NCI-H2107 treated with DMSO at 0.1 percent for 48 hours (cell line): ENCODE measurements around the gene PALLD.

ENCODE experiments used
- DNase-seq: peaks from one replicate; lab custom pipeline; 2025; ENCODE audit not compliant: unreplicated experiment; lab: John Stamatoyannopoulos, UW

PALLD gene

DNA sequence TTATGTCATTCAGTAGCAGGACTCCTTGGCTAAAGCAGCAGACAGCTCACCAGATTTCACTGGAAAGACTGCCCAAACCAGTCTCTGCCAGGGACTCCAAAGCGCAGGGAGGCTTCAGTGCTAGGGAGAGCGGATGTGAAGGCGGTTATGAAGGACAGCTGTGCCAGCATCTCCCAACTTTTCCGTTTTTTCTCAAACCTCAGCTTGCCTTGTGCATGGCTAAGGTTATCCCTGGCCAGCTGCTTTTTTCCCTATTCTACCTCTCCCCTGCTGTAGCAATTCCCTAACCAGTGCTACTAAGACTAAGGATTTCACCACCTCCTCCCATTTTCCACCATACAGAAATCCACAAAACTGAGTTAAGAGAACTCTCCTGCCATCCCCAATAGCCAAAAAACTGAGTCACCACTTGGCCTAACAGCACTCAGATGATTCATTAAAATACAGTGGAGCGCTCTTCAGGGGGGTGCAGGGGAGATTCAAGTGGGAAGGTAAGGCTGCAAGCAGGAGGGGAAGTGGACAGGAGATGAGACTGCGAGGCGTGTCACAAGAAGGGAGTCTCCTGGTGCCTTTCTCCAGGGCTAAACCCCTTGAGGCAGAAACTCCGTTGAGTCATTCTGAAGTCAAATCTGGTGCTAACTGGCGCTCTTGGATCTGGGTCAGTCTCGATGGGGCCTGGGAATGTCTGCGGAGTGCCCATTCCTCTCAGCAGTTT lies 90.7 kb downstream of the PALLD start:
- no peak for DNase-seq

GRCh38 chr4:168588916-168589531 lies 92.2 kb downstream of the PALLD start:
- DNase-seq = no peak

- no peak for DNase-seq
Measured at GRCh38 chr4:168592676-168593075, 95.8 kb downstream of the PALLD start.

- no peak for DNase-seq
Measured at GRCh38 chr4:168593399-168593798, 96.5 kb downstream of the PALLD start.

DNA sequence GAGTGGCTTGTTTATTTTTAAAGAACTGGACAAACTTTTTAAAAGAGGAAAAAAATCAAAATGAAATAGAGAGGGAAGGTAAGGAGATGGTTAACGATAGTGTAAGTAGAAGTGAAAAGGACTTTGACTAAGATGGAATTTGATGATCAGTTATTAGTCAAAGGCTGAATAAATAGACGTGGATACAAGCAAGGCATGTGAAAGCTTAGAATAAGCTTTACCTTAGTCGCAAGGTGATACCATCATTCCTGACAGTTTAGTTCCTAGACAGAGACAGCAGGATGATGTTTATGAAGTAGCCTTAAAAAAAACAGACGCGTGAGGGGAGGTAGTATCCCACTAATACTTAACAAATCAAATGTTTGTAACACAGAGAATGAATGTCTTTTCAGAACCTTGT lies 97.3 kb downstream of the PALLD start:
- no peak for DNase-seq

DNA sequence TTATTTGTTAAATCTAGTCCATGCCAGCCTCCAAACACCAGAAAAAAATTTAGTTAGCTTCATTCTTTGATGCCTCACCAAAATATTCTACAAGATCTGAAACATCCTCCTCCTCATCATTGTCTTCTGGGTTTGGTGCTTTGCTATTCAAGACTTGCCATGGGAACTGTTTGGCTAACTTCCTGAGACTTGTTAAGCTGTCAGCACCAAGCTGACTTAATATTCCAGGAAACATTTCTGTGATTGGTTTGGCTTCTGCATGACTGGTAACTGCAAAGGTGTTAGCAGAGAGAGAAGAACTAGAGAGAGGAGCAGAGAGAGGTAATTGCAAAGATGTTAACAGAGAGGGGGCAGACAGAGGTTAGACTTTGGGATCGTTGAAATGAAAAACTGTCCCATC lies 101.3 kb downstream of the PALLD start:
- DNase-seq = no peak

DNA sequence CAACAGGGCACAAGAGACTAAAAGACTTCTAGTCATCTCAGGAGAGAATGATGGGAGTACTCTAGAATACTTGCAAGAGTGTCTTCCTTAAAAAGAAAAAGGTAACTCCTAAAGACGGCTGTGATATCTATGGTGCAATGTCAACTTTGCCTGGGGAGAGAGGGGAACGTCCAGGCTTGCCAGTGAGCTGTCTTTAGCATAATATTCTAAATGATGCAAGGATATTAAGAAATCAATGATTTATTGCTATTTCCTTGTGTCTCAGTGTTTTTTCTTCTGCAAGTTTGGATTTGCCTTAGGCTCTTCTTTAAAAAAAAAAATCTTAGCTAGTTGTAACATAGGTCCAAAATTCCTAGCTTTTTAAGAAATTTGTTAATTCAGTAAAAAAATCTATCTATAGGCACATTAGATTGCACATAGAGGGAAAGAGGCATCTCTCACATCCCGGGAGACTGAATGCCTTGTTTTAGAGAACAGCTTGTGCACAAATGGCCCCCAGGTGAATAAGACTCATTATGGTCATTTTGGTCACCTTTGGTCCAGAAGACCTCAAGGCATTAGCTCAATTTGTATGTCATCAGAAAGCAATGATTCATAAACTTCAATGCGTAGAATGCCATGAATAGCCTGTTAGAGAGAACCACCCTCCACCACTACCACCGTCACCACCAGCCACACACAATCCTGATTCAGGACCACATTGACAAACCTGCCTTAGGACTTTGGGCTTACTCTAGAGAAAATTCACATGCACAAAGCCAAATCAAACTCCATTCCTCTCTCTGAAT lies 104.1 kb downstream of the PALLD start:
- DNase-seq = no peak

GRCh38 chr4:168601899-168602298 lies 105.0 kb downstream of the PALLD start:
- DNase-seq = no peak

DNA sequence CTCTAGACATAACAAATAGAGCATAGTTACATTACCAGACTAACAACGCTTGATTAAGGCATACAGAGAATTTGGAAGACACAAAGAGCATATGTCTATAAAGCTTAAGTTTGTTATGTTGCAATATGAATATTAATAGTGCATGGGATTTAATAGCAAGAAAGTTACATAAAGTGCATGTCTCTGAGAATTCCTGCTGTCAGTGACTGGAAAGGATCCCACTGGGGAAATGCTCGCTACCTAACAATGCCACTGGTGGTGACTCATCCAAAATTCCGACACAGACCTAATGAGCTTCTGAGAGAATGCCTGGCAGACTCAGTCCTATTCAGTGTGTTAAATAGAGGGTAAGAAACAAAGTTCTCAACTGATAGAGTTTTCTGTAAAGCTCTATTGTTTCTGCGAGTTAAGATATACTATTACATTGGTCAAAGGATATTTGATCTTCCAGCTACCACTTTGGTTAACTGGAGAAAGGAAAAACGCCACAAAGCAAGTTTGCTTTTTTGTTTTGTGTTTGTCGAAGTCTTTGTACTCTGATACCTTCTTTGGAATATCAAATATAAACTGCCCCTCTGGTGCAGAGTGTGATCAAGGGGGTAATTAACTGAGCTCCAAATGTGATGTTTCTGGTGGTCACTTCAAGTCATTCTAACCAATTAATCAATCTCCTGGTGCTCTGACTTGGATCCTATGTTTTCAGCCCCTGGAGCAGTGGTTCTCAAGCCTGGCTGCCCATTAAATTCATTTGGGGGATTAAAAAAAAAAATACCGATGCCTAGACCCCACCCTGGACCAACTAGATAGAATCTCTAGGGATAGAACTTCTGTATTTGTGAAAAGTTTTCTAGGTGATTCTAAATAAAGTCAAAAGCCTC lies 107.9 kb downstream of the PALLD start:
- no peak for DNase-seq

- DNase-seq = no peak
Measured at GRCh38 chr4:168605411-168605810, 108.6 kb downstream of the PALLD start.

- DNase-seq = no peak
Measured at GRCh38 chr4:168607215-168607614, 110.4 kb downstream of the PALLD start.

DNA sequence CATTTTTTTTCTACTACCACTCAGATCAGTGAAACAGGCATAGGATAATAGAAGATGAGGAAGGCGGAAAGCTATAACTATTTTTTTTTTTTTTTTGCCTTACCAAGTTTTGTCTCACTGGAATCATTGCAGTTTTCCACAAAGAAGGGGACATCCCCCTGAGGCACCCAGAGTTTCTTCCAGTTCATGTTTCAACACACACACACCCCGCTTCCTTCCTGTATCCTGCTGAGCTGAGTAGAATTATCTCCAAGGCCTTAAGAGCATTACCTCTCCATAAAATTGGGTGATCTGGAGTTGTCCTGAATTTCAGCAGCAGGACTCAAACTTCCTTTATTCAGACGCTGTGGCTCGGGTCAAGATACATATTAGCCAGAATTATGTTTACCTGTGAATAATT lies 111.9 kb downstream of the PALLD start:
- DNase-seq = no peak

GRCh38 chr4:168609369-168609768 lies 112.5 kb downstream of the PALLD start:
- DNase-seq = no peak

GRCh38 chr4:168610911-168611530 lies 114.2 kb downstream of the PALLD start:
- DNase-seq = no peak

GRCh38 chr4:168612450-168613135 lies 115.7 kb downstream of the PALLD start:
- no peak for DNase-seq

DNA sequence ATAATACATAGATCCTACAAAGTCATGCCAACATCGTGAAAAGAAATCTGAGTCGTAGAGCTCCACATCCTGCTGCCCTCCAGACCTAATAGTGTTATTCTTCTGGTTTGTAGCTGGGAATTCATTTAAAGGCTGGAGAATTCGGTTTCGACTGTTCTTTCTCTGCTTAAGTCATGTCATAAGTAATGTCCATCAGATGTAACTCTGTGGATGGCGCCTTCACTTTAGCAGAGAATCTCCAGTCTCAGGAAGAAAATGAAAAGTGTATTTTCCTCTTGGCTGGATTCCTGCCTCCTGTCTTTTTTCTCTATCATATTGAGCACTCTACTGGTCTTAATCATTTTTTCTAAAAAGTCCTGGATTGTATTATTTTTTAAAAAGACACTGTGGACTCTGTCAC lies 117.0 kb downstream of the PALLD start:
- DNase-seq = no peak

DNA sequence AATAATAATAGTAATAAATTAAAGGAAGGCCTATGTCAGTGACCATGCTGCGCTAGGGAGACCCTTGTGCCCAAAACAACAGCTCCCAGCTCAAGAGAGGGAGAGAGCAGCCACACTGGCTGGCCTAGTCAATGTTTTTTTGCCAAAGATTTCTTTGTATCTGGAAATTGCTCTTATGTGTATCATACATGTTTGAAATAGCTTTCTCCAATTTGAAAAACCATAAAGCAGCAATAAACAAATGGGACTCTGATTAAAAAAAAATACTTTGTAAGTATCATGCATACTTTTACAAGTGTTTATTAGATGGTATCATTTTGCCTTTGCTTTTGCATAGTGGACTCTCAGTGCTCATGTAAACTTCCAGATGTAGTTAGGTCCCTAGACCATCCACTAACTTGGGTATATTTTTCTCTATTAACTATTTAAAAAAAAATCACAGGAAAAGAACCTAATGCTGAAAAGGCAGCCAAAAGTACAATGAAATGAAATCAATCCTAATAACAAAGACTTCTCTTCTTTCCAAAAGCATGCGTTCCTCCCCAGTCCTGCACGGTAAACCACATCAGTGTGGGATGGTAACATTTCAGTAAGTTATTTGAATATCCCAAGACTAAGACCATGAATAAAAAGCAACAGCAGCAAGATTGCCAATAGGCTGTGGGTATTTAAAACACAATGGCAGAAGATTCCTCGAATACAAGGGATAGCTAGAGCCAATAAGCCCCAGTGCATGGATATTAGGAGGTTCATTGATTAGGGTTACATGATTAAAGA lies 117.6 kb downstream of the PALLD start:
- DNase-seq = no peak

DNA sequence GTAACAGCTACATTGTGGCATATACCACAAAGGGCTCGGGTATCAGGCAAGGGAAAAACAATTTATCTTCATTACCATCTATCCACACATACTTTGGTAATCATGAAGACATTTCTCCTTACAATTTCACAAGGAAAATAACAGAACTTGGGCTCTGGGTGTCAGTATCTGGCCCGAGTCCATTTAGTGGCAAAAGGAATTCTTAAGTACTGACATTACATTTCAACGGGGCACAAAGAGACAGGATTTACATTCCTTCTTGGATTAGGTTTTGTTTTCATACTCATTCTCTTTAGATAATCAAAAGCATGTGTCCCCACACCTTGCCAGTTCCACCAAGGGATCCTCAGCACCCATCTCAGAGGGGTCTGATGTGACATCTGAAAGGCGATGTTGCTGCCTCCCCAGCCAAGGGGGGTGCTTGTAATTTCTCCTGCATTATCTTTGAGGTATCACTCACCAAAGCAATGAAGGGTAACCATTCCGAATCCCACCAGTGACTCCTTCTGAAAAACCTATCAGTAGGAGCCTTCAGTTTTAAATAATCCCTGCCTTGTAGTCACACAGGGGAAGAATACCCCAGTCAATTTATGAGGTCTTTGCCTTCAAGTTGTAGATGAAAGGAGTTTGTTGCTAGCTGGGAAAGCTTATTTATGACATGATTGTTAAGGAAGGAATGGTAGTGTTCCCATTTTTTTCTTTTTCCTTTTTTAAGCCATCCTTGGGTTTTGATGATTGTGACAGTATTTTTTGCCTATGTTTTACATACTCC lies 118.6 kb downstream of the PALLD start:
- no peak for DNase-seq
